Right renal pelvis (tissue), 4 donors: ENCODE measurements around the gene CFAP100. TPM values are rescaled to one million over a fixed set of nuclear protein-coding genes. Genes with fewer than 3 reads are reported as not detected.

Experiments
- DNase-seq, 4 donors: peaks; one replicate each; pipeline ENCODE4 v3.0.0-alpha.2; 2013; ENCODE audit warnings: low read depth in 4 of 4, low spot score in 3 of 4, missing footprints in 1 of 4
- polyA plus RNA-seq, 4 donors: library from polyadenylated mRNA; unstranded; fragments of 120-200 nt; gene quantifications; one replicate each; pipeline ENCODE4 v1.2.1, GENCODE V29; 2013; ENCODE audit not compliant: insufficient read length in 4 of 4

CFAP100 gene
- polyA plus RNA-seq, 4 donors, result 0.44 to 1.6 (median 1.3) TPM

DNA sequence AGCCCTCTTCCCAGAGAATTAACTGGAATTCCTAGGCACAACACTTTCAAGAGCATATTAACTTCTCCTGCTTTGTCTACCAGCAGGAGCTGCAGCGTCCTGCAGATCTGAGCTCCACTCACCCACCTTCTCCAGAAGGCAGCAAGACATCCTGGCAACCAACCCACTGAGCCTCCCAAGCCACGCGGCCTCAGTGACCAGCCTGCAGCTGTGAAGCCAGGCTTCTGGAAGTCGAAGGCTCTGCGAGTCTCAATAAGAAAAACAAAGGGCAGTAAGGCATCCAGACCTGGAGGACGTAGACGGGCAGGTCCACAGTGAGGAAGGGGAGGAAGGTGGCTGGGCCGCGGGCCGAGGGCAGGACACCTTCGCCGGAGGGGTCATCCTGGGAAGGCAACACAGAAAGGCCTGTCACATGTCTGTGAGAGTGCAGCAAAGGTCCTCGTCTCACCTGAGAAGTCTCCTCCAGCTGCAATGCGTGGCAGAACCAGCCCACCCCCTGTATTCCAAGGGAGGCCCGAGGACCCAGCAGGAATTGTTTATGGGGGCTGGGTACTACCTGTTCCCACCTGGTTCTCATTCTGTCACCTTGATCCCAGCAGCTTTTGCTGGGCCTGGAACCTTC is 44.7 kb downstream of the CFAP100 start:
- DNase-seq, result no peak

DNA sequence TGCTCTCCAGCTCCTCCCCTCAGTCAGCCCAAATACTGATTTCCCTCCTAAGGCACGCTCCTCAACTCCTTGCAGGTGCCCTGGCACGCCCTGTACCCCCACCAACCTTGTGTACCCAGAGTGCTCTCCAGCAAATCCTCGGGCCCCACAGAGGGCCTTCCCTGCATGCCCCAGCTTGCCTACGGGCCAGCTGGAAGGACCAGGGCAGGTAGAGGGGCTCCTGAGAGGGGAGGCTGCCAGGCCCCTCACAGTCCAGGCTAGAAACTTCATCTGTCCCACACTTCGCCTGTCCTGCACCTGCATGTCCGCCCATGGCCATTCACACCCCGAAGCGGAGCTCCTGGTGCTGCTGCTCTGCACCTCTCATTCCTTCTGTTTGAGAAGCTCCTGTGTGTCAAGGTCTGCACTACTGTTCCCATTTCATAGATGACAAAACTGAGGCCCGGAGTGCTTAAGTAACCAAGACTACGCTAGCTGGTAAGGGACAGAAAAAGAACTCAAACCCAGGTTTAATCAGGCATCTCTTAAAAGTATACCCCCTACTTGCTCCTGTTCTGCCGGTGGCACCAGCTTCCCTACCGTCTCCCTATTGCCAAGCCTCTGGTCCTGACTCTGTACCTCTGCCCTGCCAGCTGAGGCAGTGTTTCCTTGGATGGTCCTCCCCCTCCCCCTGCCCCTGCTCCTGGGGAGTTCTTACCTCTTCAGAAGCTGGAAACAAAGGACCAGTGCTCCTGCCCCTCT is 45.4 kb downstream of the CFAP100 start:
- no peak for DNase-seq

DNA sequence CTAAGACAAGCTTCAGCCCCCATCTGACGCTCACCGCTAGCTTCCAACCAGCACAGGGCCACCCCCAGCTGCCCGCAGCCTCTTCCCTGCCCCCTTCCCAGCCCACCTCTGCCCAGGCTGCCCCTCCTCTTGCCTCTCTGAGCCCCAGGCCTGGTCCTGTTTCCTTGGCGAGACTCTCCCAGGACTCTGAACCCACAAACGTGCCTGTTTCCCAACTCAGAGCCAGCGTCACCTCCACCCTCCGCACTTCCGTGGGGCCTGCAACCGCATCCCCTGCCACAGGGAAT is 45.9 kb downstream of the CFAP100 start:
- no peak for DNase-seq

DNA sequence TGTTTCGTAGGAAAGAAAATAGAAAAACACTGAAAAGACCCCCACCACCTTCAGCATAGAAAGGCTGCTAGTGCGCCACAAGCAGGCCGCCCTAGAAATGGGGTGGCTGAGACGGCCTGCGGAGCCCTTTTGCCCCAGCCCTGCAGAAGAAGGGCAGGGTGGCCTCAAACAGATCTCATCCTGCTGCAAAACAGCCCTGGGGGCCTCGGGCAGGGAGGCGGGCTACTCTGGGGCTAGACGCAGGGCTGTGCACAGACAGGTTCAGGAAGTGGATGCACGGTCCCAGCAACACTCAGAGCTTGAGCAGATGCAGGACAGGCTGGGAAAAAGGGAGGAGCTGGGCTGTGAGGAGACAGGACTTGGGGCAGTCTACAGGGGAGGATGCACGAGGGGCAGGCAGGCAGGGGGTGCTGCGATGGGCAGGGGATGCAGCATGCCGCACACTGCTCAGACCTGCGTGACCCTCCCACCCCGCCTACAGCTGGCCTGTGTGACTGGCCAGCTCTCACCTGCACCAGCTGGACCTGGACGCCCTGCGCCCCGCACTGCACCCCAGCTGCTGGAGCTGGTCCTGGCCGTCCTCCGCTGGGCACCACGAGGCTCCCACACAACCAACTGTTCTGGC is 46.7 kb downstream of the CFAP100 start:
- no peak for DNase-seq

DNA sequence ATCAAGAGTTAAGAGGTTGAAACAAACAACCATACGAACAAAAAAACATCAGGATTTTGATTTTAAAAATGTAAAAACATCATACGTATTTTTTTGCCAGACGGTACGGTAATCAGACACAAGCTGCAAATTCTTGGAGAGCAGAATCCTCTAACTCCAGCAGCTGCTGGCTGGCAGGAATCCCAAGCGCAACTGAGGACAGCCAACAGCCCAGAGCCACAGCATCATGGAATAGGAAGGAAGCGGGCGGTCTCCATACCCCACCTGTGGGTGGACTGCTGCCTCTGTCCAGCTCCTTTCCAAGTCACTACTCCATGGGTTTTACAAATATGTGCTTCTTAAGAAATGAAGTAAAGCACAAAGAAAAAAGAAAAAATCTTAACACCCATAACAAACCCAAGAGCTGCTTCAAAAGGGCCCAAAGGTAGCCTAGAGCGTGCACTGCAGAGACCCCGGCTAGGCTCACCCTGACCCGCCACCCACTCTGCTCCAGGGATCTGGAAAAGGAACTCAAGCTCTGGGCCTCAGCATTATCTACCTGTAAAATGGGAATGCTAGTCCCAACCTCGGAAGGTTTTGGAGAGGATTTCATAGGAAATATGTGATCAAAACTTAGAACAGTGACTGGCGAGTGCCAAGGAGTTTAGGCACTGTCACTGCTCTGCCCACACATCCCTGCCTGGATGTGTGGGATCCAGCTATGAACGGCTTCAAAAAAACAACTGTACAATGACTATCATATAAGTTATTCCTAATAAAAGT is 47.6 kb downstream of the CFAP100 start:
- DNase-seq, result peak in 1 of 4 donors; percentile 12

DNA sequence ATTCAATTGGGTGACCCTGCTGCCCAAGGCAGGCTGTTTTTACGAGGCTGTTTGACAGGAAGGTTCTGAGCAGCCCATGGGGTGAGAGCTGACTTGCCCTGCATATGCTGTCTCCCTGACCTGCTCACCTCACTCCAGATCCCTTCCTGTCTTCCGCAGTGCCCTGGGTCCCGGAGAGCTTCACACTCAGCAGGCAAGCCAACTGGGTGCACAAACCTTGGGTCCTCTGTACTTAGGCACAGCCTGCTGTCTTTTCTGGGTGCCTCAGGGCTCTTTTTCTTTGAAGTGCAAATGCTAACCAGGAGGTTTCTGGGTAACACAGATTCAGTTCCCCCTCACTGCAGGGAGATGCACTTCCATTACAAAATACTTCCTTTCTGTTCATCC is 48.1 kb downstream of the CFAP100 start:
- no peak for DNase-seq

DNA sequence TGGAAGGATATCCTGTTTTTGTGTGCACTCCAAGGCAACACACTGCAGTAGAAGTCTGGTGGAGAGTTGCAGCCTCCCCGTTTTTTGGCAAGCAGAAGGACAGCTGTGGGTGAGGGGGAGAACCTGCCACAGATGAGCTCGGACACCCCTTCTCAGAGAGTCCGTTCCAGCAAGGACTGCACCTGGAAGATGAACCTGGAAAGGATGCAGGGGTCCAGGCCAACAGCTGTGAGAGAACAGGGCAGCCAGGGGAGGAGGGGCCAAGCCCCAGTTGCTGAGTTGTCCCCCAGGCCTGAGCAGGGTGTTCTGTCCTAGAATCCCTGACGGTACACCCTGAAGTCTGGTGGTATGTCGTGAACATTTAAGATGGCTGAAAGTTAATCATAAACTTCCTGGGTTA is 50.8 kb downstream of the CFAP100 start:
- no peak for DNase-seq

DNA sequence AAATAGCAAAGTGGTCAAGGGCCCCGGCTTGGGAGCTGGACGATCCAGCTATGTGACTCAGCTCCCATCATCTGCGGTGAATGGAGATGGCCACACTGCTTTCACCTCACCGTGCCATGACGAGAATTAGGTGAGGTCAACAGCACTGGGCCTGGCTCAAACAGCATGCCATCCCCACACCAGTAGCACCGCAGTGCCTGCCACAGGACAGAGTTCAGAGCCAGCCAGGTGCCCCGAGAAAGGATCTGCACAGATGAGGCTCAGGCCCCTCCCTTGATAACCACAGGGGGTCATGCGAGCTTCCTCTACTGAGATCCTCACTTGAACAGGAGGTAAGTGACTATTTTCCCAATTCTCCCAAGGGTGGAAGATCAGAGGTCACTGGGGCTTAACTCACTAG is 51.6 kb downstream of the CFAP100 start:
- no peak for DNase-seq

DNA sequence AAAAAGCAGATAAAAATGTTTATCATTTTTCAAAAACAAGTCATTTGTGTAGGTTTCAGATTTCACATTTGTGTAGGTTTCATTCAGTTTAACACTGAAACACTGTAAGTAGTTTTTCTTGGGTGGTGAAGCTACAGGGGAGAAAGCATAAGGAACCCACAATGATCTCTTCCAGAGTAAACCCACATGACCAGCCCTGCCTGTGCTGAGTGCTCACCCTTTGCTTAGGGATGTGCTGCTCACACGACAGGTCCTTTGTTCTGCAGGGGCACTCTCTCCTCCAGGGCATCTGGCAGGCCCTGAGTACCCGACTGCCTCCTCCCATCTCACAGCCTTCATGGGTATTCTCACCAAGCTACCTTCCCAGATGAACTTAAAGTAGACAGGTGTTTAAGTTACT is 52.1 kb downstream of the CFAP100 start:
- DNase-seq, result no peak

DNA sequence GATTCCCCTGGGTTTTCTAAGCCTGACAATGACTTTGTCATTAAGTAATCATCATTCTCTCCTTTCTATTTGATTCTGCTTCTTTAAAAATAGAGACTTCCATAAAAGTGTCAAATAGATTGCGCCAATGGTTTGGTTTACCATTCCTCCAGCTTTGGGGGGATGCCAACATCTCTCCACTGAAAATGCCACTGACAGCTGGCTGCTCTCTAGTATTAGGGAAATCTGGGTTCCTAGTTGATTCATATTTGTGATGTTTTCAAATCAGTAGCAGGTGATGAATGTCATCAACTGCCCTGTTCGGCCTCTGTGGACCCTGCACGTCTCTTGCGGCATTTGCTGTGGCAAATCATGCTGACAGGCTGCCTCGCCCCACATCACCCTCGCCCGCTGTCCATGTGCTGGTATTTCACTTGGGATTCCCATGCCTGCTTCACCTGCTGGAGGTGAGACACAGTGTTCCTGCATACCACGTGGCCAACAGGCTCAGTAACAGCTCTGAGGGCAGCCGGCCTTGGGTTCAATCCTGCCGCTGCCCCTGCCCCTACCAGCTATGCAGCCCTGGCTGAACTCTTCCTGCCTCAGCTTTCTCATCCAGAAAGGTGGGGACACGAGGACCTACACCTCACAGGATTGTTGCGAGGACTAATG is 52.9 kb downstream of the CFAP100 start:
- no peak for DNase-seq

DNA sequence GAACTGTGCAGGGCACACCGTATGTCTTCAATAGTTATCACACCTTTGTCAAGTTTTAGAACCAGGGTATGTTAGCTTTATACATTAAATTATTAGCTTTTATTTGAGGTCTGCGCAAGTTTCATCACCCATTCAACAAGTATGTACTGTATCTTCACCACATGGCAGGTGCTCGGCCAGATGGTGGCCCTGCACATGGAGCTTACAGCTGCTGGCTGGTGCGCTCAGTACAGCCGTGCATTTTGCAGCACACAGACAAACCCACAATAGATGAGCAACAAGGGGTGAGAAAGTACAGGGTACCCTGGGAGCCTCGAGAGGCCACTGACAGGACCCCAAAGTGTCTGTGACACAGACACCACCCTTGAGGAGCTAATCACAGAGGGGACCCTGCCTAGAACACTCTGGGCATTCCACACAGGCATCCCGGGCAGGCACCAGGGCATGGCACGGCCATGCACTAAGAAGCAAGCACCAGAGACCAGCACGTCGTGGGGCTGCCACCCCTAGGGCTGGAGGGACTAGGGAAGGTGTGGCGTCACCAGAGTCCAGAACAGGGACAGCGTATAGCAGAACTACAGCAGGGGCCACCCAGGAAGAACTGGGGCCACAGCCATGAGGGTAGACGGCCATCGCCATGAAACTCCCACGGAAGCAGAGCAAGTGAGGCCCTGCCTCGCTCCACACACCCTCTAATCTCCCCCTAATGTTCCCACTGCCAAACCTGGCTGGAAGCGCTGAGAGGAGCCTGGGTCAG is 53.6 kb downstream of the CFAP100 start:
- DNase-seq, result no peak

DNA sequence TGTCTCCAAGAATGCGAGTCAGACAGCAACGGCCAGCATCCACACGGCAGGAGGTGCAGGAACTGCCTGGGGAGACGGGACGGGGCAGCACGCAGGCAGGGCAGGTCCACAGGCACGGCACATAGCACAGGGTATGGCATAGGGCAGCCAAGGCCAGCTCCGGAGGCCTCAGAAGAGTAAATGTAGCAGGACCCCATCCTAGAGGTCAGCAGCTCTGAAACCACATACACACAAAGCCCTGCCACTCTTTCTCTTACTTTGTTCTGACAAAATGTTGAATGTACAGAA is 54.1 kb downstream of the CFAP100 start:
- no peak for DNase-seq

DNA sequence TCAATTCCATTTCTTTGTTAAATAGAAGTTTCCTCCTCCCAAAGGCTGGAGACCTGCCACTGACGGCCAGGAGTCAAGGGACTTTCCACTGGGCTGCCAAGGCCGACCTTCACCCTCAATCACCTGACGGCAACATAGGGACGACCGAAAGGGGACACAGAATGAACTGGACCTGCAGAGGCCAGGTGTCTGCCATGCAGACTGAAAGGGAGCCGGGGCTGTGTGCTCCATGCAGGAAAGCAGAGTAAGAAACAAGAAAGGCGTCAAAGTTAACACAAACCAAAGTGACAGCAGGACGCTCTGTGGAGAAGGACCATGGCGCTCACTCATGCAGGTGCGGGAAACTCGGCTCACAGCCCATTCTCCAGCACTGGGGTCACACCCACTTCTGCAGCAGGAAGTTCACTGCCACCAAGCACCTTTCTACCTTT is 54.9 kb downstream of the CFAP100 start:
- DNase-seq, result no peak

DNA sequence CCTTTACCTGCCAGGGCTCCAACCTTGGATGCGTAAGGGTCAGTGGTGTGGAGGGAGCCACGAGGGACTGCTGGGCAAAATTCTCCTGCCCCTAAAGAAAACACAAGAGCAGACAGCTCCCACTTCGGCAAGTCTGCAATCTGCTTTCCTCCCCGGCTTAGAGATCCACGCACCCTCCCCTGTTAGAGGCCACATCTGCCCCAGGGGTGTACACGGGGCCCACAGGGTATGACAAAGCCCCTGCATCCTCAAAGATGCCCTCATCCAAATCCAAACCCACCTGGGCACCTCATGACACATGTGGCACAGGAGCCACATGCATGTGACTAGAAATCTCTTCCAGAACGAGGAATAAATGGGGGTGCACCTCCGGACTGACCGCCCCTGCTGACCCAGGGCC is 55.5 kb downstream of the CFAP100 start:
- no peak for DNase-seq

DNA sequence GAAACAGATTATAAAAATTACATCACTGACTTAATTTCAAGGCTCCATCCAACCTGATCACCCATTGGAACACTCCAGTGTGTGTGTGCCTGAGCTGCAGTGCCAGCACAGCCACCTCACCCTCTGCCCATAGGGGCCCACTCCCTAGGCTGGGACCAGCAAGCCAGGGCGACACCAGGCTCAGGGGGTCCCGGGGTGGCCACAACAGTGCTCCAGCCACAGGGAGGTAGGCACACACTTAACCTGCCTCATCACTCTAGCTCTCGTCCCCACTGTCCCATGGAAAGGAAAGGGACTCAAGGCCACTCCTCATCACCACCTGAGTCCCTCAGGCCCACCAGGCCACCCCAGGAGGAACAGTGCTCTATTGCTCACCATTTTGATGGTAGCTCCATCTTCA is 56.0 kb downstream of the CFAP100 start:
- no peak for DNase-seq

DNA sequence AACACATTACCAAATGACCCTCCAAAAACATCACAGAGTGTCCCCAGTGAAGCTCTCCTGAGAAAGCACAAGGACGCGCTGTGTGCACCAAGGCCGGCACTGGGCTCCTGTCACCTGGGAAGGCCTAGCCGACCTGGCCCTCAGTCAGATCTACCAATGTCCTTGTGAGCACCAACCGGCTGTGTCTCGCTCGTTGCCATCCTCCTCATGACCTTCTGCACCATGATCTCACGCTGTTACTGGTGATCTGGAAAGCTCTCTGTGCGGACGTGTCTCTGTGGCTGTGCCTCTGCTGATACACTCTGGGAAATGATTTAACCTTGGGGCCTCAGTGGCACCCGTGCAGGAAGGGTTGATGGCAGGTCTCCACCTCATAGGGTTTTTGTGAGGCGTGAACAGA is 56.8 kb downstream of the CFAP100 start:
- DNase-seq, result no peak

DNA sequence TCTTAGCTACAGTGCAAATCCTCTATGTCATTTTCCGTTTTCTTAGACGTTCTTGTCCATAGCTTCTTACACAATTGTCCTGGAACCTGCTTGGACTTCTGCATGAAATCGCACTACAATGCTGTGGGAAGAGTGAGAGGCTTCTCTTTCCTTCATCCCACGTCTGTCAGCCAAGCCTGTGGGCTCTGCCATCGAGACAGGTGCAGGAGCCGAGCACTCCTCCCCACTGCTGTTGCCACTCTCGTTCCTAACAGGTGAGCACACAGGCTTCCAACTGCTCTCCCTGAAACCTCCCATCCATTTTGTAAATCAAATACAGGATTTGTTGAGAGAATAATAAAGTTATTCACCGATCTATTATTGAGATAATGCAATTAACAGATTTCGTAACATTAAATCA is 57.5 kb downstream of the CFAP100 start:
- DNase-seq, result no peak

DNA sequence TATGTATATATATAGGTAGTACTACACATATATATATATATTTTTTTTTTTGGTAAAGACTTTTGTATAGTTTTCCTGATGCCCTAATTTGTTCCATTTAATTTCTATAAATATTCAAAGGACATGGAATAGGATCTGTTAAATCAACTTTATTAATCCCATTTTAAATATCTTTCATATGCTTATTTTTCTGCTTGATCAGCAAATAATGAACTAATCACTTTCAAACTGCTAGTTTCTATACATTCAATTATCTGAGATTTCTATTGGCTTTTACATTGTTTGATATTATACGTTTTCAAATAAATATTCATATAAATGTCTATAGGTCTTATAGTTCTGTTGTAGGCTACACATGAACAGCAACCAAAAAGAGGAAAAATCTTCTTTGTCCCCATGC is 59.3 kb downstream of the CFAP100 start:
- no peak for DNase-seq

DNA sequence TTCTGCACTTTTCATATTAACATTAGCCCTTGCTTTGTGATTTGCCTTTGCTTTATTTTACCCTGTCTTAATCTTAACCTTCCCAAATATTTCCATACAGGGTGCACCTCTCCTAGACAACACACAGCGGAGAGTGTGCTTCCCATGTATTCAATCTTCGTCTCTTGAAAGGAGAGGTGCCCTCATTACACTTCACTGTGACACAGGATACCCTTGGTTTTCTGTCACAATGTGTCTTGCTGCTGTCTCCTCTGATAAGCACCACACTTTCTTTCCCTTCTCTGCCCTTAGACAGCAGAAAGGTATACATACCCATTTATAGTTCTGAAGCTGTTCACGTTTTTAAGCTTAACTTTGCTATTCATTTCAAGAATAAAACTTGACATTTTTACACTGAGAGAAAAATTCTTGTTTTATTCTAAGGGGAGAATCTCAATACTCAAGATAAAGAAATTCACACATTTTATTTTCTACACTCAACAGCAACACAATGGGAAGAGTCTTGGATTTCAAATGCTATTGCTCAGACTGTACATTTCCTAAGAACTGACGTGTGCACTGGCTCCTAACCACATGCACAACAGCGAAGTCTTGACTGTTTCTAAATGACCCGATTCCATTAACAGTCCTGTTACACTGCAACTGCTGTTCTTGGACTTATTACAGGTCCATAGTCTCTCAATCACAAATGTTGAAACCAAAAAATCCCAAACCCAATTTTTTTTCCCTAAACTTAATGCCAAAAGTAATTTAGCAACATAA is 59.9 kb downstream of the CFAP100 start:
- no peak for DNase-seq

DNA sequence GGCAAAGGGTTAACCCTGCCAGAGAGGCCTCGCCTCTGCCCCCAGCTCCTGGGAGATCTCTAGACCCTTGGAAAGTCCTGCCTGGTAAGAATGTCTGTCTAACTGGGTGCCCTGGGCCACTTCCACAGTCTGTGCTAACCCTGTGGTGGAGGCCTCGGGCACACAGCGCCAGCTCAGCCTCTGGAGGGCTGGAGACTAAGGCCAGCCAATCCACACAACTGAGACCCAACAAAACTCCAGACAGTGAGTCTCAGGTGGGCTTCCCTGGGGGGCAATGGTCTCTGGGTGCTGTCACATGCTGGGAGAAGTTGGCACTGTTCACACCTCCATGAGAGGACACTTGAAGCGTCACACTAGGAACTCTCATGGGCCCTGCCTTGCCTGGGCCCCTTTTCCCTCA is 61.5 kb downstream of the CFAP100 start:
- DNase-seq, result no peak
